Brain microvascular endothelial cell (primary cell): ENCODE data around the gene WDR4.

Experiments
- DNase-seq: peaks from one replicate; pipeline ENCODE4 v3.0.0-alpha.2; 2020
- H3K27ac ChIP-seq: fragments of 250-450 bp; sonication (Bioruptor Pico); 2 replicates; pipeline ENCODE4 v1.5.1; 2020; ENCODE audit warnings: mild to moderate bottlenecking, moderate library complexity
- H3K27me3 ChIP-seq: fragments of 250-450 bp; sonication (Bioruptor Pico); replicated peaks from 2 replicates; pipeline ENCODE4 v1.5.1; 2020; ENCODE audit warnings: mild to moderate bottlenecking
- H3K36me3 ChIP-seq: fragments of 250-450 bp; sonication (Bioruptor Pico); replicated peaks from 2 replicates; pipeline ENCODE4 v1.5.1; 2020; ENCODE audit warnings: mild to moderate bottlenecking
- H3K4me3 ChIP-seq: 2 replicates; pipeline ENCODE4 v1.5.1; 2011; ENCODE audit warnings: low read depth, mild to moderate bottlenecking, control low read depth, low read length, moderate library complexity
- in situ Hi-C: cut with HindIII; loops from 2 replicates; pipeline ENCODE4 v1.10.0; 2017; ENCODE audit warnings: low sequenced_read_pairs, low pct_ligation_motif_present
- TF ChIP-seq, protein P1 (sequence below): IDR thresholded peaks from 2 replicates; pipeline ENCODE4 v1.5.1; 2011; ENCODE audit warnings: low read depth, mild to moderate bottlenecking, moderate library complexity, low read length, control low read depth, inconsistent platforms; ENCODE audit errors: missing control alignments

WDR4 gene

DNA sequence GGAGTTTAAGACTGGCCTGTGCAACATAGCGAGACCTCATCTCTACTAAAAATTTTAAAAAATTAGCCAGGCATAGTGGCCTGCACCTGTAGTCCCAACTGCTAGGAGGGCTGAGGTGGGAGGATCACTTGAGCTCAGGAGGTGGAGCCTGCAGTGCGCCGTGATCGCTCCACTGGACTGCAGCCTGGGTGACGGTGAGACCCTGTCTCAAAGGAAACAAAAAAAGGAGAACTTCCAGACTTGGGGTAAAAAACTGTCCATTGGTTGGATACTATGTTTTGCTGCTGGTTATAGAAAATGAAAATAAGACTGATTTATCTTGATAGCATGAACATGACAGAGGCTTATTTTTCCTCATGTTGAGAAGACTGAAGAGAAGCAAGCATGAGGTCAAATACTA lies 79.4 kb downstream of the WDR4 start:
- Histone ChIP-seq H3K36me3 (no peaks in the 10 kb centered on the region), H3K27me3 (no peaks in the 10 kb centered on the region), H3K27ac (no peak overlapping the region), H3K4me3 (no peak overlapping the region)
- in situ Hi-C loops: no loop called here
- DNase-seq: no peak
- TF ChIP-seq, protein P1, sequence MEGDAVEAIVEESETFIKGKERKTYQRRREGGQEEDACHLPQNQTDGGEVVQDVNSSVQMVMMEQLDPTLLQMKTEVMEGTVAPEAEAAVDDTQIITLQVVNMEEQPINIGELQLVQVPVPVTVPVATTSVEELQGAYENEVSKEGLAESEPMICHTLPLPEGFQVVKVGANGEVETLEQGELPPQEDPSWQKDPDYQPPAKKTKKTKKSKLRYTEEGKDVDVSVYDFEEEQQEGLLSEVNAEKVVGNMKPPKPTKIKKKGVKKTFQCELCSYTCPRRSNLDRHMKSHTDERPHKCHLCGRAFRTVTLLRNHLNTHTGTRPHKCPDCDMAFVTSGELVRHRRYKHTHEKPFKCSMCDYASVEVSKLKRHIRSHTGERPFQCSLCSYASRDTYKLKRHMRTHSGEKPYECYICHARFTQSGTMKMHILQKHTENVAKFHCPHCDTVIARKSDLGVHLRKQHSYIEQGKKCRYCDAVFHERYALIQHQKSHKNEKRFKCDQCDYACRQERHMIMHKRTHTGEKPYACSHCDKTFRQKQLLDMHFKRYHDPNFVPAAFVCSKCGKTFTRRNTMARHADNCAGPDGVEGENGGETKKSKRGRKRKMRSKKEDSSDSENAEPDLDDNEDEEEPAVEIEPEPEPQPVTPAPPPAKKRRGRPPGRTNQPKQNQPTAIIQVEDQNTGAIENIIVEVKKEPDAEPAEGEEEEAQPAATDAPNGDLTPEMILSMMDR: no peak

DNA sequence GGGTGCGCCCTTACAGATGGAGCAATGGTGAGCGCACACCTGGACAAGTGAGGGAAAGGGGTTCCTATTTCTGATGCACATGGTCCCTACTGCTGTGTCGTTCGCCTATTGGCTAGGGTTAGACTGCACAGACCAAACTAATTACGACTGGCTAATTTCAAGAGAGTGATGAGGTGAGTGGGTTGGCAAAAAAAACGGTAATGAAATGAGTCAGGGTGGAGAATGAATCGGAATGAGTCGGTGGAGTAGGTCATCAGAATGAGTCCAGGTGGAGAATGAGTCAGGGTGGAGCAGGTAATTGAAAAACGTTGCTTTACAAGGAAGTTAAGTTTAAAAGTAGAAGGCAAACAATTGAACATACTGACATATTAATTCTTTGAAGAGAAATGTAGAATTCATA lies 79.8 kb downstream of the WDR4 start:
- H3K36me3 ChIP-seq: no peaks in the 10 kb centered on the region
- in situ Hi-C loops: no loop called here
- H3K27me3 ChIP-seq: no peaks in the 10 kb centered on the region
- no peak for DNase-seq
- no peak overlapping the region for H3K27ac ChIP-seq
- no peak overlapping the region for H3K4me3 ChIP-seq
- TF ChIP-seq, protein P1: no peak
